NCI-H2029 (cell line): ENCODE measurements around the gene CACNA1B.

Experiments
- DNase-seq: peaks from one replicate; lab custom pipeline; 2025; lab: John Stamatoyannopoulos, UW

The CACNA1B gene

GRCh38 chr9:137986268-137987099, 108.9 kb downstream of the CACNA1B start:
- no peak for DNase-seq

GRCh38 chr9:137987244-137988030, 109.9 kb downstream of the CACNA1B start:
- no peak for DNase-seq

GRCh38 chr9:137988051-137988450, 110.5 kb downstream of the CACNA1B start:
- no peak for DNase-seq

DNA sequence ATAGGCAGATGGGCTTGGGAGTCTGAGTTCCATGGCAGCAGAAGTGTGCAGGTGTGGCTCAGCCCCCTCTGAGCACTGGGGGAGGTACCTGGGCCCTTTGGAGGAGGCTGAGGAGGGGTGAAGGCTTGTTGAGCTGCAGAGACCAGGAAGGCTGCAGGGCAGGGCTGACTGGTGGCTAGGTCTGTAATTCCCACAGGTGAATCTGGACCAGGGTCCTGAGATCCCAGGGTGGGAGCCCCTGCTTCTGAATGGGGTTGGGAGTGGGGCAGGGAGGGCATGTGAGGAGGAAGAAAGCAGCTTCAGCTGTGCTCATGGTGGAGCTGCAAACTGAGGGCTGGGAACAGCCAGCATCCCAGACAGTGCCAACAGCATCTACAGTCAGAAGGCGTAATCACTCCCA, 111.1 kb downstream of the CACNA1B start:
- no peak for DNase-seq

- no peak for DNase-seq
Measured at GRCh38 chr9:137989156-137989555, 111.6 kb downstream of the CACNA1B start.

GRCh38 chr9:137989999-137990715, 112.6 kb downstream of the CACNA1B start:
- DNase-seq, result no peak

- no peak for DNase-seq
Measured at GRCh38 chr9:138003485-138004190, 126.1 kb downstream of the CACNA1B start.

DNA sequence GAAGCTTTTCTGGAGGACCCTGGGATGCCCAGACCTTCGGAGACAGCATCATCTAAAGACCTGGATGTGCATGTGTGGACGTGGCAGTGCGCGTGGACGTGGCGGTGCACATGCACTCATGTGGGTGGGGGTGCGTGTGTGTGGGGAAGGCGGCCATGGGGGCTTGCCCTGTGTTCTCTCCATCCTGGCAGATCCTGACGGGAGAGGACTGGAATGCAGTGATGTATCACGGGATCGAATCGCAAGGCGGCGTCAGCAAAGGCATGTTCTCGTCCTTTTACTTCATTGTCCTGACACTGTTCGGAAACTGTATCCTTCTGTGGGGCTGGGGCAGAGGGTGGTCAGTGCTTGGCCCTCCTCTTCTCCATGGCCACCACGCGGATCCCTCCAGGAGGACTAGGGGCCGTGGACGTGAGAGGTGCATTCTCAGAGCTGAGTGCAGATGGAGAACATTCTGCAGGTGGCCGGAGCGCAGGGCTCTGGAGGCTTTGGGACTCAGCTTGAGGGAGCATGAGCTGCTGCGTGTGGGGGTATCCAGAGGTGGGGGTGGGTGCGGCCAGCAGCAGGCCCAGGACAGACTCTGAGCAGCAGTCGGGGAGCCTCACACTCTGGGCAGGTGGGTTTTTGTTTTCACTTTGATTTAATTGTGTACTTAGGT, 129.1 kb downstream of the CACNA1B start:
- DNase-seq, result no peak

GRCh38 chr9:138007566-138007917, 130.0 kb downstream of the CACNA1B start:
- DNase-seq, result no peak

- DNase-seq, result no peak
Measured at GRCh38 chr9:138007918-138008841, 130.6 kb downstream of the CACNA1B start.

GRCh38 chr9:138009016-138009802, 131.6 kb downstream of the CACNA1B start:
- DNase-seq, result no peak

DNA sequence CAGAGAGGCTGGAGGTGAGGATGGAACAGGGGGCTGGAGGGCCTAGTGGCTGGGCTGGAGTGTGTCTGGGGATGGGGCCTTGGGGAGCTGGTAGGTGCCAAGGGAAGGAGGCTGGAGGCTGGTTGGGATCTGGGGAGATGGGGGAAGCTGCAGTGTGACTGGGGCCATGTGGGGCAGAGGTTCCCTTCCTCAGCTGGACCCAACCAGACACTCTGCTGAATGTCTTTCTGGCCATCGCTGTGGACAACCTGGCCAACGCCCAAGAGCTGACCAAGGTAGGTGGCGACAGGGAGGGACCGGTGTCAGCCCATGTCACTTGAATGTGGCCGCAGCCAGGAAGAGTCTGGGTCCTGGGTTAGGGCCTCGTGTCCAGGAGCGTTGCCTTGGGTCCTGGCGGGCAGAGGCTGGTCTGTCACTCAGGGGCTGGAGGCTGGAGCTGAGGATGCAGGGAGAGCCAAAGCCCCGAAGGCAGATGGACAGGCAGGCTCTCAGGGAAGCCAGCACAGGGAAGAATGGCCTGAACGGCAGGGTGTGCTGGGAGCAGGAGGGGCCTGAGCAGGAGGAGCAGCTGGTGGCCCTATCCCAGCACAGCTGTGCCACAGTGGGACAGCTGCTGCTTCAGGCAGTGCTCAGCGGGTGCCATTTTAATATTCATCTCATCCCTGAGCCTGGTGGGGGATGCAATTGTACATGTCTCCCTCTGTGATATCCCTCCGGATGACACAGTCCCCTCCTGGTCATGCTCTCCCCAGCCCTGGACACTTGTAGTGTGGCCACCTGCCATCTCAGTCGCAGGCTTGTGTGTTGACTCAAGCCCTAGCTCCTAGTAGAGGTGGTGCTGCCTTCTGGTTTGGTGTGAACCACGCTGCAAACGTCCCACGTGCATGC, 132.5 kb downstream of the CACNA1B start:
- DNase-seq, result no peak

GRCh38 chr9:138010861-138011260, 133.3 kb downstream of the CACNA1B start:
- no peak for DNase-seq

GRCh38 chr9:138011951-138012500, 134.4 kb downstream of the CACNA1B start:
- no peak for DNase-seq

- DNase-seq, result no peak
Measured at GRCh38 chr9:138013273-138013672, 135.7 kb downstream of the CACNA1B start.

DNA sequence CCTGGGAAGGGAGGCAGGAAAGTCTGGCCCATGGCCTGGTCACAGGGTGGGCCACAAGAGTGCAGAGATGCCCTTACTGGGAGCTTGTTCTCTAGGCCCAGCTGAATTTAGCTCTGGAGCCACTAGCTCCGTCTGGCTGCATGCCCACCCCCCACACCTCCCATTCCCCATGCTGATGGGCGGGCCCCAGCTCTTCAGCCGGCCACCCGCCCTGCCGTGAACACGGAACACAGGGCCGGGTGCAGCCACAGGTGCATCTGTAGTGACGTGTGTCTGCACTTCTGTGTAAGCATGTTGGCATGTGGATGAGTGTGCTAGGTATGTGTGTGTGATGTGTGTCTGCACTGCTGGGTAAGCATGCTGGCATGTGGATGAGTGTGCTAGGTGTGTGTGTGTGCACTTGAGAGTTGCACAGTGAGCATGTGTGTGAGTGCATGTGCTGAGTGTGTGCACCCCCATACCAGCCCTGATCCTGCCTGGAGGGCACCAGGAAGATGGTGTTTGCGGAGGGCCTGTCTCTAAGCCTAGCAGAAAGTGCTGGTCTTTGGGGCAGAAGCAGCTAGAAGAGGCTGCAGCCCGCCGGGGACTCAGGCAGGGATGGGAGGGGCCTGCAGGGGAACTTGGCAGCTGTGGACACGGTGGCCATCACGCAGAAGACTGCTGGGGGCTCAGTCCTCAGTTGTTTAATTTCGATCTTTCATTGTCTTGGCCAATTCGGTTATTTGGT, 136.4 kb downstream of the CACNA1B start:
- DNase-seq, result no peak

DNA sequence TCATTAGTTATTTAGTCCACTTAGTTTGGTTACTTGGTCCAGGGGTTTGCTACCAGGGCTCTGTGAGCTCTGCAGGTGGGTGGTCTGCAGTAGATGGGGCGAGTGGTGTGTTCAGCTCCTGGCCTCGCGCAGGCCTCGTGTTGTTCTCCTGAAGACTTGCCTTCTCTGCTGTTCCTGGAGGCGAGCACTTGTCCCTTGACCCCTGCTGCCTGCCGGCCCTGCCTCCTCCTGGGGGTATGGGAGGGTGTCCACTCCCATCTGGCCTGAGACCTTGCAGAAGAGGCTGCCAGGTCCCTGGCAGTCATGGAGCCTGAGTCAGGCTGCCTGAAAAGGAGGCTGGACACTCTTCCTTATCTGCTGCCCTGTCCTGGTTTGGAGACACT, 137.0 kb downstream of the CACNA1B start:
- no peak for DNase-seq
